IMR-90 (cell line): ENCODE measurements around the gene SMARCD1. TPM values are rescaled to one million over a fixed set of nuclear protein-coding genes. Genes with fewer than 3 reads are reported as not detected.

Experiments used
- ATAC-seq: fragments of 200-7000 bp; cut with Tn5 transposase; 2 replicates; pipeline ENCODE4 v1.9.1; 2020; ENCODE audit warnings: low read depth, mild to moderate bottlenecking, moderate library complexity
- BruUV-seq: library from RNA; stranded (reverse); fragments of 400-500 nt; replicated peaks from 2 replicates; lab custom pipeline; 2021; lab: Mats Ljungman, UMichigan
- CTCF ChIA-PET: fragments of 300-600 bp; formaldehyde crosslinking; extraction: SDS; loops from one replicate; lab custom pipeline; 2021; ENCODE audit warnings: antibody characterized with exemption; lab: Yijun Ruan, JAX
- POLR2A ChIA-PET: fragments of 300-600 bp; sonication (Branson Sonifier 250); formaldehyde crosslinking; loops from one replicate; lab custom pipeline; 2022; ENCODE audit warnings: antibody characterized with exemption; ENCODE audit not compliant: unreplicated experiment; lab: Charles Lee
- DNase-seq: peaks from one replicate; pipeline ENCODE4 v3.0.0; 2013
- H2AFZ ChIP-seq: replicated peaks from 2 replicates; pipeline ENCODE3; 2013; ENCODE audit warnings: low read length, mild to moderate bottlenecking; ENCODE audit not compliant: poor library complexity
- H2AK5ac ChIP-seq: 2 replicates; pipeline ENCODE4 v1.6.1; 2013; ENCODE audit warnings: low read depth, low read length, inconsistent platforms
- H2AK9ac ChIP-seq: replicated peaks from 2 replicates; pipeline ENCODE3; 2013; ENCODE audit warnings: mild to moderate bottlenecking, low read depth, low read length, moderate library complexity; ENCODE audit not compliant: poor library complexity
- H2BK120ac ChIP-seq: 2 replicates; pipeline ENCODE4 v1.6.1; 2013; ENCODE audit warnings: low read depth, low read length, inconsistent platforms
- H2BK15ac ChIP-seq: 3 replicates; pipeline ENCODE4 v1.6.1; 2013; ENCODE audit warnings: low read depth, low read length, inconsistent platforms
- H2BK20ac ChIP-seq: 2 replicates; pipeline ENCODE4 v1.6.1; 2013; ENCODE audit warnings: low read depth, mild to moderate bottlenecking, inconsistent platforms, low read length, moderate library complexity
- H2BK5ac ChIP-seq: 2 replicates; pipeline ENCODE4 v1.6.1; 2013; ENCODE audit warnings: mild to moderate bottlenecking, low read depth, low read length, inconsistent platforms; ENCODE audit not compliant: poor library complexity, severe bottlenecking
- H3K14ac ChIP-seq: replicated peaks from 2 replicates; pipeline ENCODE4 v1.6.1; 2013; ENCODE audit warnings: low read depth, low read length, inconsistent platforms
- H3K18ac ChIP-seq: 2 replicates; pipeline ENCODE4 v1.6.1; 2013; ENCODE audit warnings: low read depth, low read length, control low read depth
- H3K23ac ChIP-seq: 2 replicates; pipeline ENCODE4 v1.6.1; 2013; ENCODE audit warnings: low read depth, low read length, inconsistent platforms
- H3K27ac ChIP-seq: 2 replicates; pipeline ENCODE4 v1.5.1; 2013; ENCODE audit warnings: mild to moderate bottlenecking, control low read depth, low read length; ENCODE audit not compliant: insufficient read depth
- H3K27me3 ChIP-seq: 2 replicates; pipeline ENCODE4 v1.6.1; 2013; ENCODE audit warnings: low read length; ENCODE audit not compliant: control insufficient read depth, insufficient read depth
- H3K36me3 ChIP-seq: 2 replicates; pipeline ENCODE4 v1.6.1; 2013; ENCODE audit warnings: low read length, mixed read lengths; ENCODE audit not compliant: control insufficient read depth, insufficient read depth
- H3K4ac ChIP-seq: 2 replicates; pipeline ENCODE4 v1.6.1; 2013; ENCODE audit warnings: low read depth, low read length, inconsistent platforms
- H3K4me1 ChIP-seq: 2 replicates; pipeline ENCODE4 v1.6.1; 2013; ENCODE audit warnings: low read length, mixed read lengths; ENCODE audit not compliant: control insufficient read depth, insufficient read depth
- H3K4me2 ChIP-seq: 2 replicates; pipeline ENCODE4 v1.6.1; 2013; ENCODE audit warnings: low read depth, mild to moderate bottlenecking, control low read depth, low read length, moderate library complexity
- H3K4me3 ChIP-seq: 2 replicates; pipeline ENCODE4 v1.5.1; 2013; ENCODE audit warnings: low read depth, mild to moderate bottlenecking, control low read depth, low read length, moderate library complexity; ENCODE audit not compliant: insufficient read depth
- H3K56ac ChIP-seq: 2 replicates; pipeline ENCODE4 v1.6.1; 2013; ENCODE audit warnings: low read length, inconsistent platforms; ENCODE audit not compliant: insufficient read depth; ENCODE audit errors: extremely low read depth
- H3K79me1 ChIP-seq, 2 experiments: 2 replicates each; pipeline ENCODE4 v1.6.1; 2013; ENCODE audit warnings: low read length in 2 of 2, inconsistent platforms in 1 of 2, low read depth in 1 of 2
- H3K9ac ChIP-seq: 2 replicates; pipeline ENCODE4 v1.6.1; 2013; ENCODE audit warnings: low read depth, low read length, control low read depth
- H3K9me1 ChIP-seq: 2 replicates; pipeline ENCODE4 v1.6.1; 2013; ENCODE audit warnings: low read length, inconsistent platforms; ENCODE audit not compliant: insufficient read depth
- H3K9me3 ChIP-seq: 2 replicates; pipeline ENCODE4 v1.6.1; 2013; ENCODE audit warnings: low read length; ENCODE audit not compliant: control insufficient read depth, insufficient read depth
- H4K20me1 ChIP-seq: 2 replicates; pipeline ENCODE4 v1.6.1; 2013; ENCODE audit warnings: low read length, inconsistent platforms; ENCODE audit not compliant: insufficient read depth
- H4K5ac ChIP-seq: 2 replicates; pipeline ENCODE4 v1.6.1; 2013; ENCODE audit warnings: mild to moderate bottlenecking, low read depth, low read length, control low read depth
- H4K8ac ChIP-seq, 2 experiments: 2 replicates each; pipeline ENCODE4 v1.6.1; 2013; ENCODE audit warnings: low read depth in 2 of 2, low read length in 2 of 2, control low read depth in 1 of 2, inconsistent platforms in 1 of 2
- H4K91ac ChIP-seq: 2 replicates; pipeline ENCODE4 v1.6.1; 2013; ENCODE audit warnings: low read depth, low read length, inconsistent platforms; ENCODE audit not compliant: insufficient read depth
- ELK1 ChIP-seq: fragments of 150-350 bp; IDR thresholded peaks from 2 replicates; pipeline ENCODE4 v1.6.1; 2016; ENCODE audit warnings: low read depth, mild to moderate bottlenecking, low read length, moderate library complexity, borderline replicate concordance
- POLR2A ChIP-seq: IDR thresholded peaks from 2 replicates; pipeline ENCODE4 v1.6.1; 2012; ENCODE audit warnings: mild to moderate bottlenecking, low read depth, low read length
- WGBS, 2 experiments: methylation state at CpG; one replicate each; pipeline versions ENCODE4 v1.1.5 to v1.1.7; 2013; ENCODE audit warnings: missing lambda C conversion rate in 2 of 2; ENCODE audit not compliant: insufficient read length in 1 of 2; ENCODE audit errors: extremely low coverage in 2 of 2; 5-methylcytosine and 5-hydroxymethylcytosine counted together
- dilution Hi-C: fragments of 300-500 bp; cut with HindIII; formaldehyde crosslinking; loops from one replicate; pipeline ENCODE4 v1.14.3; 2018; ENCODE audit warnings: low sequenced_read_pairs; ENCODE audit not compliant: unreplicated experiment
- in situ Hi-C: fragments of 300-500 bp; cut with MboI; formaldehyde crosslinking; loops from 3 replicates; pipeline ENCODE4 v1.14.3; 2019; ENCODE audit warnings: low sequenced_read_pairs, inconsistent platforms, mixed read lengths
- intact Hi-C: fragments of 100-400 bp; cut with micrococcal nuclease; formaldehyde crosslinking; loops from 2 replicates; pipeline ENCODE4 v1.10.0; 2022
- polyA plus RNA-seq, 3 experiments: library from polyadenylated mRNA; depleted of rRNA; stranded (reverse); fragments of >200 nt; gene quantifications; 2 replicates each; pipeline ENCODE4 v1.2.3, GENCODE V29; 2012; ENCODE audit warnings: low replicate concordance in 1 of 3
- total RNA-seq: library from RNA; depleted of rRNA; stranded (reverse); fragments of >200 nt; gene quantifications from 2 replicates; pipeline ENCODE4 v1.2.3, GENCODE V29; 2012

Gene SMARCD1
- total and polyA plus RNA-seq, 2 of the 4 experiments (the other 2 are of a cell fraction), result 28.1 to 47.9 TPM

- Histone ChIP-seq H2AK5ac (no peak overlapping the region), H3K36me3 (no peaks in the 10 kb centered on the region), H3K9ac (no peak overlapping the region), H4K5ac (no peak overlapping the region), H3K23ac (no peak overlapping the region), H3K14ac (no peak overlapping the region), H4K91ac (no peak overlapping the region), H2BK5ac (no peak overlapping the region), H3K4me1 (peaks cover 4% of the 10 kb centered on the region), H3K4me3 (no peak overlapping the region), H4K20me1 (peaks cover 7% of the 10 kb centered on the region; the same call in 1 of the 2 replicates), H3K27ac (no peak overlapping the region), H3K9me1 (no peaks in the 10 kb centered on the region), H2AK9ac (peak overlapping the region; percentile 8), H4K8ac (no peak overlapping the region), H3K4me2 (no peak overlapping the region), H3K56ac (no peak overlapping the region), H2BK120ac (no peak overlapping the region), H2BK20ac (no peak overlapping the region), H3K4ac (no peak overlapping the region), H2AFZ (peak overlapping the region; percentile 13), H2BK15ac (no peak overlapping the region), H3K79me1 (peaks cover 4 to 21% of the 10 kb centered on the region in 2 experiments), H3K18ac (no peak overlapping the region), H3K27me3 (no peaks in the 10 kb centered on the region), H3K9me3 (no peaks in the 10 kb centered on the region)
- TF ChIP-seq POLR2A (no peak), ELK1 (no peak)
- 36% methylated on average over 24 of the region's 46 CpGs; no CpG with 5 or more reads in 1 of the 2 experiments for WGBS, 2 experiments
- ChIA-PET CTCF (no interaction called here), POLR2A (interaction anchor here (0.6 kb wide), 1 partner anchor 177 kb away, joined by 3 read pairs; no protein-coding TSS in a partner anchor)
- DNase-seq (no peak), ATAC-seq (no peak)
- no TSS peak for BruUV-seq
- dilution Hi-C loops (no loop called here), in situ Hi-C loops (no loop called here), intact Hi-C loops (no loop called here)
Observed at GRCh38 chr12:50081096-50081808, 3.9 kb upstream of the SMARCD1 start.
